GM21723 (cell line): ENCODE data around the gene CDCP1.
"Not testable (repeated sequence)": the region's sequence is repeated elsewhere in the genome, so short reads cannot be mapped to it uniquely, and the experiment has no call there.

Source experiments
- ATAC-seq: cut with Tn5 transposase; IDR thresholded peaks from one replicate; pipeline ENCODE4 v1.9.1; 2021; ENCODE audit warnings: mild to moderate bottlenecking, moderate library complexity; ENCODE audit not compliant: unreplicated experiment

CDCP1 gene

GRCh38 chr3:45060165-45060892 lies 85.8 kb downstream of the CDCP1 start:
- no peak for ATAC-seq

DNA sequence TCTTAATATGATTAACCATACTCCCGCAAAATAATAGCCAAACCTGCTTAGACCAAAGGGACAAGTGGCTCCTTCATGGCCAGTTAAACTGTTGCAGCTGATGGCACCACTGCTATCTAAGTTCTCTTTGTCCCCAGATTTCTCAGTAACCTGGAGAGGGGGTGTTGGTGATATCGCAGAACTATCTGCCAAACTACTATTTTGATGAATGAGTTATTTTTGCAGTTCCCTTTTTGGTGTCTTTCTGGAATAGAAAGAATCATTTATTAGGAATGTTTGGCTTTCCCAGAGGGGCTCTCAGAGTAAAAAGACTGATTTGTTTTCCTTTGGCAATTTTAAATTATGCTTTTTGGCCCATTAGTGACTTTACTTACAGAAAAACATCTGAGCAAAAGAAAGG lies 87.0 kb downstream of the CDCP1 start:
- ATAC-seq, result no peak

DNA sequence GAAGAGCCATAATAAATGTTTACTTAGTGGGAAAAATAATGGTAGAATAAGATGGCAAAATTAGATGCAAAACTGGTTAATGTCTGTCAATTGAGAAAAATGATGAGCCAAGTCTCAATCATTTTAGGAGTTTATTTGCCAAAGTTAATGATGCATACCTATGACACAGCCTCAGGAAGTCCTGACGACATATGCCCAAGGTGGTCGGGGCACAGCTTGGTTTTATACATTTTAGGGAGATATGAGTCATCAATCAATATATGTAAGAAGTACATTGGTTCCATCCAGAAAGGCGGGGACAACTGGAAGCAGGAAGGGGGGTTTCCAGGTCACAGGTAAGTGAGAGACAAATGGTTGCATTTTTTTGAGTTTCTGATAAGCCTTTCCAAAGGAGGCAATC lies 88.6 kb downstream of the CDCP1 start:
- ATAC-seq, result no peak

DNA sequence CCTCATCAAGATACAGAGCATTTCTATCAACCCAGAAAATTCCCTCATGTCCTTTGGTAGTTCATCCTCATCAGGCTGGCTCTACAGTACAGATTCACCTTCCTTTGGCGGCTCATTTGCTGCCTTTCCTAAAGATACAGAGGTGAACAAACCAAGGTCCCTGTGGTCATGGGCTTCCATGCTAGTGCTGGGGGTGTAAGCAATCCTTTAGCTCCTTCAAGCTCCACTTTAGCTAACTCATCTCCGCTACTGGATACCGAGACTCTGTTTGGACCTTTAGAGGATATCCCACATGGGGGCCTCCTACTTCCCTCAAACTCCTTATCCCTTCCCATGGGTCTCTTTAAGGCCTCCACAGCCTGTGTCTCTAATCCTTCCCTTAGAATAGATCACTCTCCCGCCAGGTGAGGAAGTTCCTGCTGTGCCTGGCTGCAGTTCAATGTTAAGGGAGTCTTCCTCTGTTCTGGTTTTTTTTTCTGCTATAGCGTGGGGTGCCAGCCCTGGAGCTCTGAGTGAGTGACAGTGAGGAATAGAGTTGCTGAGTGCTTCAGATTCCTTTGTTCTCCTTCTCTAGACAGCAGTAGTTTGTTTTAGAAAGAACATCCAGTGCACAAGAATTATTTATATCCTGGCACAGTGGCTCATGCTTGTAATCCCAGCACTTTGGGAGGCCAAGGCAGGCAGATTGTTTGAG lies 89.4 kb downstream of the CDCP1 start:
- no peak for ATAC-seq

DNA sequence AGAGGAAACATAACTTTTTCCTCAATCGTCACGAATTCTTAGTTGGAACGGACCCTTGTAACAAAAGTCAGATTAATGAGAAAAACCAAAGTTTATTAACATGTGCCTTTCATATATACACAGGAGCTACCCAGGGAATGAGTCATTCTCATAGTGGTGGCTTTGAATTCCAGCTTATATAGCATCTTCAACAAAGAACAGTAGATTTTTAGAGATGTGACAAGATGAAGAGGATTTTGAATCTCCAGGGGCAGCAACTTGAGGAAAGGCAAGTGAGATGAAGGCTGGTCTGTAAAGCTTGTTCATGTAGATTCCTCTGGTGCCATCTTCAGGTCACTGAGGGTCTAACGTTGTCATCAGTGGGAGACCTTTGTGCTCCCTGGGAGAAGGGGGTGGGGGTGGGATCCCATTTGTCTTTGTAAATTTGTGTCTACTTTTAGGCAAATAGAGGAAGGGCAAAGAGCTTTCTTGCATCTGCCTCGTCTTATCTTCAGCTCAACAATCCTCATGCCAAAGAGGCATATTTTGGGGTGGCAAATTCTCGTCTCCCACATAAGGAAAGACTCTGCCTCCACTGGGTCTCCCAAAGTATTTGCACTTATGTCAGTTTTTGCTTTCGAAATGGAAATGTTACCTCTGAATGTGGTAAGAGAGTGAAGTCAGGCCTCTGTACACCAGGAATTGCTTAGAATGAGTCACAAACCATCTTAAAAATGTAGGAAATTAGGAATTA lies 90.6 kb downstream of the CDCP1 start:
- no peak for ATAC-seq

DNA sequence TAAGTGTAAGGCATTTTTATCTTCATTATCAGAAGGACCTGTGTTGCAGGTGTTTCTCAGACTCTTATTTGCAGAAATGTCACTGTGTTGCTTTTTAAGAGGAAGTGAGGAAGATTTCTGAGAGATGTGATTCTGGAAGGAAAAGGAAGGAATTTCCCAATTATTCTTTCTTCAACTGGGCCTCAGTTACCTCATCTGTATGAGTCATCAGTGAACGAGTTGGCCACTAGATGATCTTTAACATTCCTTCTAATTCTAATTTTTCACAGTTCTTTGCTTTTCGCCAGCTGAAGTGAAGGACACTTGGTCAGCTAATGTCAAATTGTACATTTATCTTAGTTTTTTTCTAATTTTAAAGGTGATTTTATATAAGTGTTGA lies 91.2 kb downstream of the CDCP1 start:
- ATAC-seq, result no peak

DNA sequence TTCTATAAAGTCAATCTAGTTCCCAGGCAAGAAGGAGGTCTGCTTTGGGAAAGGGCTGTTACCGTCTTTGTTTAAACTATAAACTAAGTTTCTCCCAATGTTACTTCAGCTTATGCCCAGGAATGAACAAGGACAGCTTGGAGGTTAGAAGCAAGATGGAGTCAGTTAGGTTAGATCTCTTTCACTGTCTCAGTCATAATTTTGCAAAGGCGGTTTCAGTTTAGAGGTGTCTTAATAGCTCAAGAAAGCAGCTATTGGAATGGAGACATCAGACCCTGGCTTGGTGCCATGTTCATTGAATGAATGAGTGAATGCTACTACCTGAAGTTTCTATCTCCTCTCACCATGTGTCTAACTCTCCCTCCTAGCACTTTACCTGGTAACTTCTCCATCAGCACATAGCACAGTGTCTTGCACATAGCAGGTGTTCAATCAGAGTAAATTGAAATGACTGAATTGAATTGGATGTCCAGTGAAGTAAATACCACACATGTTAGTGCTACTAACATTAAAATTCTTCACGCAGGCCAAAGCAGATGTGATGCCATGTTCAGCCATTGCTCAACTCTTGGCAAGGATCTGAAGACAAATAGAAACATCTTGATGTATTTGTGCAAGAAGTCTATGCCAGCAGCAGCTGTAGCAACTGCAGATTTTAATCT lies 91.9 kb downstream of the CDCP1 start:
- no peak for ATAC-seq

- not testable (repeated sequence) for ATAC-seq
These were observed 92.4 kb downstream of the CDCP1 start for GRCh38 chr3:45053805-45054195.

- ATAC-seq, result no peak
These were observed 94.5 kb downstream of the CDCP1 start for GRCh38 chr3:45051685-45052084.

- ATAC-seq, result no peak
These were observed 96.4 kb downstream of the CDCP1 start for GRCh38 chr3:45049807-45050206.

DNA sequence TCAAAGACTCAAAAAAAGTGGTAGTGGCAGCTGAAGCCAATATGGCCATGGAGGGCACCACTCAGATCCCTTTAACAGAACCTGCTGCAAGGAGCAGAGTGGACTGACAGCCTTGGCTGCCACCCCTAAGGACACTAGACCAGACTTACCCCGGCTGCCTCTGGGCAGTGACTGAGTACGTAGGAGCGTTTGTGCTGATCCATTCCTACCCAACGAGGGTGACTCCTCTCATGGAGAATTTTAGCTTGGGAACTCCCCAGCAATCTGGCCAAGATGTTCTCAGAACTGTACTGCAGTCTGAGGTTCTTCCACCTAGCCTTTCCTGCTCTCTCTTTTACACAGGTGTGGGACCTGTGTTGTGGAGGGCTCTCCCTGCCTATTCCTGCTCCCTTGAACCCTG lies 97.9 kb downstream of the CDCP1 start:
- ATAC-seq, result no peak

DNA sequence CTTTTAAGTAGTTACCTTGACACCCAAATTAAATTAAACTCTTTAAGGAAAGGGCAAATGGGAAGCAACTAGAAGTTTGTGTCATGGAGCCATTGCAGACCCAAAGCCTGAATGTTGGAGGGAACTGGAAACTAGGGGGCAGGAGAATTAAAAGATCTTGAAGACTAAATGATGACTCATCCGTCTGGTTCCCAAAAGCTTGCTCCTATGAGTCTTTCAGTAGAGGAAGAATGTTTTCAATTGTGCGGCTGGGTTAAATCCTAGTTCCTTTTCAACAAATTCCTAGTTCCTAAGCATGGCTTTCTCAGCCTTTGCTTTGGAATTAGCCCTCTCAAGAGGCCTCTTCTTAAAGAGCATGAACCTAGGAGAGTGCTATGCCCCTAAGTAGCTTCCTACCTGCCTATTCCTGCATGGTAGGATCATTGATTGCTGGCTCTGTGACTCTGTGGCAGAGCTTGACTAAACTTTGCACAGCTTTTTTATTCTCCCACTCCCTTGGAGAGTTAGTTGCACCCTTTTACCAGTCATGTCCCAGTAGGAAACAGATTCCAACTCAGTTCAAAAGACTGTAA lies 102.4 kb downstream of the CDCP1 start:
- ATAC-seq, result no peak

DNA sequence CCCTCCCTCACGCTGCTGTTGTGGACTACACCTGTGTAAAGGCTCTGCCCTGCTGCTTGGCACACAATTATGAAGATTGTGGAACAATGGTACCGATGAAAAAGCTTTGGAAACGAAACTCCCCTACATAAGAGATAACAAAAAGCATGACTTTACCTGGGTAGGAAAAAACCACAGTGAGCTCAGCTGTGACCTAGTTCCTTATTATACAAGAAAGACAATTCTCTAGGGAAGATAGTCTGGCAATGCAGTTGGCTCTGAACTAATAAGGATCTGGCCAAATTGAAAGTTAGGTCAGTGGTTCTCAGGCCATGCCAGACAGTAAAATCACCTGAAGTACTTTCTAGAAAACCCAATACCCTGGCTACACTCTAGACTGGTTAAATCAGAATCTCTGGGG lies 104.0 kb downstream of the CDCP1 start:
- ATAC-seq, result no peak

GRCh38 chr3:45041666-45042065 lies 104.5 kb downstream of the CDCP1 start:
- no peak for ATAC-seq

GRCh38 chr3:45037720-45038455 lies 108.3 kb downstream of the CDCP1 start:
- peak; percentile 69 for ATAC-seq

DNA sequence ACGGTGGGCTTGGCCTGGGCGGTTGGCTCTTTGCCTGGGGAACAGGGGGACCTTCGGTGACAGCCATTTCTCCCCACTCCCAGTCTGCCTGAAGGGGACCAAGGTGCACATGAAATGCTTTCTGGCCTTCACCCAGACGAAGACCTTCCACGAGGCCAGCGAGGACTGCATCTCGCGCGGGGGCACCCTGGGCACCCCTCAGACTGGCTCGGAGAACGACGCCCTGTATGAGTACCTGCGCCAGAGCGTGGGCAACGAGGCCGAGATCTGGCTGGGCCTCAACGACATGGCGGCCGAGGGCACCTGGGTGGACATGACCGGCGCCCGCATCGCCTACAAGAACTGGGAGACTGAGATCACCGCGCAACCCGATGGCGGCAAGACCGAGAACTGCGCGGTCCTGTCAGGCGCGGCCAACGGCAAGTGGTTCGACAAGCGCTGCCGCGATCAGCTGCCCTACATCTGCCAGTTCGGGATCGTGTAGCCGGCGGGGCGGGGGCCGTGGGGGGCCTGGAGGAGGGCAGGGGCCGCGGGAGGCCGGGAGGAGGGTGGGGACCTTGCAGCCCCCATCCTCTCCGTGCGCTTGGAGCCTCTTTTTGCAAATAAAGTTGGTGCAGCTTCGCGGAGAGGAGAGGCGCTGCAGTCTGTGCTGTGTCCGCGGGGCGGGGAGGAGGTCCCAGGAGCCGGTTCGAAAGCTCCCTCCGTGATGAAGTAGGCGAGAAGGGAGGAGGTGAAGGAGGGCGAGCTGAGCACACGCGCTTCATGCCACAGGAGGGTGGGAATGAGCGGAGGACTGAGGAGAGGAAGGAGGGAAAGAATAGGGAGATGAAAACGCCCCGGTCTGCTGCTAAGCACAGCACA lies 110.5 kb downstream of the CDCP1 start:
- no peak for ATAC-seq

DNA sequence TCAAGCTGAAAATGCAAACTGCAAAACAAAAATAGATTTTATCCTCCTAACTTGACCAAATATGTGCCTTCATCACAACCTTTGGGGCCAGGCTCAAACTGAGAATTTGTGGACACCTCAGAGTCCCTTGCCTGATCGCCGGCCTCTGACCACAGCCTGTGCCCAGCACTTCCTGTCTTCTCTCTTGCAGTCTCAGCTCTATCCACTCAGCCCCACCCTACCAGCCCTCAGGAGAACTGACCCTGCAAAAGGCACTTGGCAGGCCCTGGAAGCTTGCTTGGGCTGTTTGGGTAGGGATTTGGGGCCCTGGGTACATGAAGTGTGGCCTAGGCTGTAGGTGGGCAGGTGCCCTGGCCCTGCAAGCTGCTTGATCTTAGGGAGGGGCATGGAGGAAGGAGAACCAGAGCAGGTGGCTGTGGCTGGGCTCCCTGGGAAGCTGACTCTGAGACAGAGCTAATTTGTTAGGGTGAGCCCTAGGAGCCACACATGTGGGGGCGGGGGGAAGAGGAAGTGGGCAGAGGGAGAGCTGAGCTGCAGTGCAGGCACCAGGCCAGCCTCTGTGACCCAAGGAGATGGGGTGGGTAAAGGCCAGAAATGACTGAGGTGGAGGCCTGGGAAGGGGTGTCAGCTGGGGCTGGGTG lies 111.4 kb downstream of the CDCP1 start:
- ATAC-seq, result peak; percentile 46

DNA sequence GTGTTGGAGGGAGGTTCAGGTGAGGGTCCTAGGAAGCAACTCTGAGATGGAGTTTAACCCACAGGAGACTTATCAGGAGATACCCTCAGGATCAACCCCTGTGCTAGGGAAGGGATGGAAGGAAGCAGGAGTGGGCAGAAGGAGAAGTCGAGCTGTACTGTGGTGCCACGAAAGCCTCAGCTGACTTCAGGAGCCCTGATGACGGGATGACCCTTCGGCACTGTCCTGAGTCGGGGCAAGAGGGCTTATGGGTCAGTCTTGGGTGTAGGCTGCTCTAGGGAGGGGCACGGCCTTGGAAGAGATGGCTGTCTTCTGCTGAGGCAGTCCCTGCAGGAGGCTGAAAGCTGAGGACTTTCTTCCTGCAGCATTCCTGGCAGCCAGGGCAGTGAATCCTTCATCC lies 112.4 kb downstream of the CDCP1 start:
- ATAC-seq, result no peak
